ENCODE measurements around the gene LRRC38. TPM values are rescaled to one million over a fixed set of nuclear protein-coding genes. Genes with fewer than 3 reads are reported as not detected.

LRRC38 gene
- total and polyA plus RNA-seq, 10 of the 15 experiments (the other 5 are each of a cell fraction or from before 2014, with no cell fraction given): not detected

DNA sequence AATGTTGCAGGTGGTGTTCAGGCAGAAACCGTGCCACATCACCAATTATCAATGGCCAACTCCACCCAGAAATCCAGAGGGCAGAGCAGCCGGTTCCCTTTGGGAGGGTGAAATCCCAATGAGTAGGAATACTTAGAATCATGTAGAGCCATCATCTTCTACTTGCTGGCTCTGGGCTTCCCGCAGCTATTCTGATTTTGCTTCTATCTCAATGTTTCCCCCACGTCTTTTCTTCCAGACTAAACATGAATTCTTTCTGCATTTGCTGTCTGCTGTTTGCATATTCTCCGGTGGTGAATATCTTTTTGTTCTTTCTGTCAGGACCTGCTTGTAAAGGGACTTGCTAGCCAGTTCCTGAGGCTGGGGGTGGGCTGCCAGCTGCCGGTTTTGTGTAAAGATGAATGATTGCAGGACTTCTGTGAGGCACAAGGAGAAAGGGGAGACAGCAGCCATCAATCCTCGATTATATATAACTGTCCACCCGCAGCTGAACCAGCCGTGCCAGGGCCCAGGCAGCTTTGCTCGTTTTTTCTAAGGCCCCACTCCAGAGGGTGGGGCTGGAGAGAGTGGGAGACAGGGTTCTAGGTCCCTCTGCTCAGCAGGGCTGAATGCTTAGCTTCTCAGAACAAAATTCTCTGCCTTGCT, 70.3 kb downstream of the LRRC38 start:
- CTCF ChIA-PET: no interaction called here
- Histone ChIP-seq H4K20me1 (ENCODE audit: control insufficient read depth, insufficient read depth) (no peaks in the 10 kb centered on the region), H3K4me2 (ENCODE audit: control insufficient read depth, insufficient read depth) (no peak overlapping the region), H3K27ac (ENCODE audit: control insufficient read depth, insufficient read depth) (no peak overlapping the region), H3K4me3 (no peak overlapping the region), H3K27me3 (replicated peaks in 1 of 2; ENCODE audit: control insufficient read depth in 2 of 2, insufficient read depth in 2 of 2, low read length in 1 of 2) (no peaks in the 10 kb centered on the region), H3K9me3 (replicated peaks; ENCODE audit: control insufficient read depth, insufficient read depth, low read length) (no peaks in the 10 kb centered on the region), H3K79me2 (ENCODE audit: control insufficient read depth, insufficient read depth, low read length) (no peaks in the 10 kb centered on the region), H3K4me1 (ENCODE audit: control insufficient read depth, insufficient read depth, low read length) (no peaks in the 10 kb centered on the region), H2AFZ (ENCODE audit: control insufficient read depth, low read depth, low read length) (no peak overlapping the region), H3K36me3 (ENCODE audit: control insufficient read depth in 2 of 2, insufficient read depth in 2 of 2, low read length in 1 of 2) (no peaks in the 10 kb centered on the region), H3K9ac (ENCODE audit: control insufficient read depth, insufficient read depth, low read length) (no peak overlapping the region)
- DNase-seq (ENCODE audit: low read depth, low spot score) (no peak), ATAC-seq (no peak), FAIRE-seq (no peak)
- RAD21 ChIA-PET (ENCODE audit: unreplicated experiment): no interaction called here
- in situ Hi-C loops (cut with MboI) (no loop called here), intact Hi-C loops (cut with micrococcal nuclease; ENCODE audit: unreplicated experiment) (no loop called here)
- no TSS peak for BruUV-seq (replicated peaks)
- SMC1A ChIA-PET (ENCODE audit: uncharacterized antibody, unreplicated experiment): no interaction called here
- 14% methylated on average over 10 of the region's 10 CpGs for WGBS (ENCODE audit: insufficient coverage, insufficient replicate concordance, low lambda C conversion rate, missing lambda C conversion rate)
- POLR2A ChIA-PET: no interaction called here
- no peak for TF ChIP-seq NBN (IDR thresholded peaks at IDR 0.05)
- no peak for TF ChIP-seq JUND (IDR thresholded peaks at IDR 0.05; ENCODE audit: low read depth, low read length)
- no peak for TF ChIP-seq TCF7 (IDR thresholded peaks at IDR 0.05; ENCODE audit: borderline replicate concordance)
- TF ChIP-seq KAT2A (conservative IDR thresholded peaks at IDR 0.05; ENCODE audit: control insufficient read depth, low read depth, low read length): no peak
- TF ChIP-seq, protein P1, sequence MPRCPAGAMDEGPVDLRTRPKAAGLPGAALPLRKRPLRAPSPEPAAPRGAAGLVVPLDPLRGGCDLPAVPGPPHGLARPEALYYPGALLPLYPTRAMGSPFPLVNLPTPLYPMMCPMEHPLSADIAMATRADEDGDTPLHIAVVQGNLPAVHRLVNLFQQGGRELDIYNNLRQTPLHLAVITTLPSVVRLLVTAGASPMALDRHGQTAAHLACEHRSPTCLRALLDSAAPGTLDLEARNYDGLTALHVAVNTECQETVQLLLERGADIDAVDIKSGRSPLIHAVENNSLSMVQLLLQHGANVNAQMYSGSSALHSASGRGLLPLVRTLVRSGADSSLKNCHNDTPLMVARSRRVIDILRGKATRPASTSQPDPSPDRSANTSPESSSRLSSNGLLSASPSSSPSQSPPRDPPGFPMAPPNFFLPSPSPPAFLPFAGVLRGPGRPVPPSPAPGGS (IDR thresholded peaks at IDR 0.05; ENCODE audit: borderline replicate concordance, insufficient read depth, low read depth, low read length, poor library complexity, severe bottlenecking): no peak
- TF ChIP-seq, protein P2, sequence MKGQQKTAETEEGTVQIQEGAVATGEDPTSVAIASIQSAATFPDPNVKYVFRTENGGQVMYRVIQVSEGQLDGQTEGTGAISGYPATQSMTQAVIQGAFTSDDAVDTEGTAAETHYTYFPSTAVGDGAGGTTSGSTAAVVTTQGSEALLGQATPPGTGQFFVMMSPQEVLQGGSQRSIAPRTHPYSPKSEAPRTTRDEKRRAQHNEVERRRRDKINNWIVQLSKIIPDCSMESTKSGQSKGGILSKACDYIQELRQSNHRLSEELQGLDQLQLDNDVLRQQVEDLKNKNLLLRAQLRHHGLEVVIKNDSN (IDR thresholded peaks at IDR 0.05; ENCODE audit: borderline replicate concordance, extremely low read length, insufficient read depth, low read depth, low read length): no peak
- TF ChIP-seq RB1 (IDR thresholded peaks at IDR 0.05; ENCODE audit: borderline replicate concordance): no peak
- TF ChIP-seq, protein P3, sequence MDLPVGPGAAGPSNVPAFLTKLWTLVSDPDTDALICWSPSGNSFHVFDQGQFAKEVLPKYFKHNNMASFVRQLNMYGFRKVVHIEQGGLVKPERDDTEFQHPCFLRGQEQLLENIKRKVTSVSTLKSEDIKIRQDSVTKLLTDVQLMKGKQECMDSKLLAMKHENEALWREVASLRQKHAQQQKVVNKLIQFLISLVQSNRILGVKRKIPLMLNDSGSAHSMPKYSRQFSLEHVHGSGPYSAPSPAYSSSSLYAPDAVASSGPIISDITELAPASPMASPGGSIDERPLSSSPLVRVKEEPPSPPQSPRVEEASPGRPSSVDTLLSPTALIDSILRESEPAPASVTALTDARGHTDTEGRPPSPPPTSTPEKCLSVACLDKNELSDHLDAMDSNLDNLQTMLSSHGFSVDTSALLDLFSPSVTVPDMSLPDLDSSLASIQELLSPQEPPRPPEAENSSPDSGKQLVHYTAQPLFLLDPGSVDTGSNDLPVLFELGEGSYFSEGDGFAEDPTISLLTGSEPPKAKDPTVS (IDR thresholded peaks at IDR 0.05; ENCODE audit: low read depth, low read length): no peak
- TF ChIP-seq, protein P4, sequence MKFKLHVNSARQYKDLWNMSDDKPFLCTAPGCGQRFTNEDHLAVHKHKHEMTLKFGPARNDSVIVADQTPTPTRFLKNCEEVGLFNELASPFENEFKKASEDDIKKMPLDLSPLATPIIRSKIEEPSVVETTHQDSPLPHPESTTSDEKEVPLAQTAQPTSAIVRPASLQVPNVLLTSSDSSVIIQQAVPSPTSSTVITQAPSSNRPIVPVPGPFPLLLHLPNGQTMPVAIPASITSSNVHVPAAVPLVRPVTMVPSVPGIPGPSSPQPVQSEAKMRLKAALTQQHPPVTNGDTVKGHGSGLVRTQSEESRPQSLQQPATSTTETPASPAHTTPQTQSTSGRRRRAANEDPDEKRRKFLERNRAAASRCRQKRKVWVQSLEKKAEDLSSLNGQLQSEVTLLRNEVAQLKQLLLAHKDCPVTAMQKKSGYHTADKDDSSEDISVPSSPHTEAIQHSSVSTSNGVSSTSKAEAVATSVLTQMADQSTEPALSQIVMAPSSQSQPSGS (IDR thresholded peaks at IDR 0.05; ENCODE audit: low read length): no peak
- TF ChIP-seq EP300 (IDR thresholded peaks at IDR 0.05; ENCODE audit: borderline replicate concordance in 1 of 2, control insufficient read depth in 1 of 2, low read depth in 2 of 2, low read length in 2 of 2): no peak
- TF ChIP-seq, protein P5, sequence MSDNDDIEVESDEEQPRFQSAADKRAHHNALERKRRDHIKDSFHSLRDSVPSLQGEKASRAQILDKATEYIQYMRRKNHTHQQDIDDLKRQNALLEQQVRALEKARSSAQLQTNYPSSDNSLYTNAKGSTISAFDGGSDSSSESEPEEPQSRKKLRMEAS (IDR thresholded peaks at IDR 0.05; ENCODE audit: low read depth, low read length): no peak
- no peak for TF ChIP-seq DPF2 (IDR thresholded peaks at IDR 0.05)
- TF ChIP-seq, protein P6, sequence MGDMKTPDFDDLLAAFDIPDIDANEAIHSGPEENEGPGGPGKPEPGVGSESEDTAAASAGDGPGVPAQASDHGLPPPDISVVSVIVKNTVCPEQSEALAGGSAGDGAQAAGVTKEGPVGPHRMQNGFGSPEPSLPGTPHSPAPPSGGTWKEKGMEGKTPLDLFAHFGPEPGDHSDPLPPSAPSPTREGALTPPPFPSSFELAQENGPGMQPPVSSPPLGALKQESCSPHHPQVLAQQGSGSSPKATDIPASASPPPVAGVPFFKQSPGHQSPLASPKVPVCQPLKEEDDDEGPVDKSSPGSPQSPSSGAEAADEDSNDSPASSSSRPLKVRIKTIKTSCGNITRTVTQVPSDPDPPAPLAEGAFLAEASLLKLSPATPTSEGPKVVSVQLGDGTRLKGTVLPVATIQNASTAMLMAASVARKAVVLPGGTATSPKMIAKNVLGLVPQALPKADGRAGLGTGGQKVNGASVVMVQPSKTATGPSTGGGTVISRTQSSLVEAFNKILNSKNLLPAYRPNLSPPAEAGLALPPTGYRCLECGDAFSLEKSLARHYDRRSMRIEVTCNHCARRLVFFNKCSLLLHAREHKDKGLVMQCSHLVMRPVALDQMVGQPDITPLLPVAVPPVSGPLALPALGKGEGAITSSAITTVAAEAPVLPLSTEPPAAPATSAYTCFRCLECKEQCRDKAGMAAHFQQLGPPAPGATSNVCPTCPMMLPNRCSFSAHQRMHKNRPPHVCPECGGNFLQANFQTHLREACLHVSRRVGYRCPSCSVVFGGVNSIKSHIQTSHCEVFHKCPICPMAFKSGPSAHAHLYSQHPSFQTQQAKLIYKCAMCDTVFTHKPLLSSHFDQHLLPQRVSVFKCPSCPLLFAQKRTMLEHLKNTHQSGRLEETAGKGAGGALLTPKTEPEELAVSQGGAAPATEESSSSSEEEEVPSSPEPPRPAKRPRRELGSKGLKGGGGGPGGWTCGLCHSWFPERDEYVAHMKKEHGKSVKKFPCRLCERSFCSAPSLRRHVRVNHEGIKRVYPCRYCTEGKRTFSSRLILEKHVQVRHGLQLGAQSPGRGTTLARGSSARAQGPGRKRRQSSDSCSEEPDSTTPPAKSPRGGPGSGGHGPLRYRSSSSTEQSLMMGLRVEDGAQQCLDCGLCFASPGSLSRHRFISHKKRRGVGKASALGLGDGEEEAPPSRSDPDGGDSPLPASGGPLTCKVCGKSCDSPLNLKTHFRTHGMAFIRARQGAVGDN (IDR thresholded peaks at IDR 0.05): no peak
- TF ChIP-seq CREB1 (IDR thresholded peaks at IDR 0.05; ENCODE audit: low read depth): no peak

All from GM12878 (cell line).